Endodermal cell (in vitro differentiated cells): ENCODE data around the gene OR8D4. TPM values are rescaled to one million over a fixed set of nuclear protein-coding genes. Genes with fewer than 3 reads are reported as not detected.

Experiments used
- DNase-seq: peaks from one replicate; pipeline ENCODE4 v3.0.0-alpha.2; 2017
- H3K27ac ChIP-seq: 2 replicates; pipeline ENCODE4 v1.5.1; 2013; ENCODE audit warnings: mild to moderate bottlenecking, low read depth, low read length, moderate library complexity
- H3K27me3 ChIP-seq: 2 replicates; pipeline ENCODE4 v1.6.1; 2013; ENCODE audit warnings: mild to moderate bottlenecking, low read length, moderate library complexity; ENCODE audit not compliant: insufficient read depth, control insufficient read depth, poor library complexity, severe bottlenecking
- H3K36me3 ChIP-seq: 2 replicates; pipeline ENCODE4 v1.7.0; 2013; ENCODE audit warnings: mild to moderate bottlenecking, low read length, moderate library complexity; ENCODE audit not compliant: control insufficient read depth, insufficient read depth
- H3K4me1 ChIP-seq: one replicate; pipeline ENCODE4 v1.7.0; 2013; ENCODE audit warnings: low read length; ENCODE audit not compliant: control insufficient read depth, insufficient read depth
- H3K4me3 ChIP-seq: 2 replicates; pipeline ENCODE4 v1.5.1; 2013; ENCODE audit warnings: mild to moderate bottlenecking, low read length, moderate library complexity
- H3K9ac ChIP-seq: 2 replicates; pipeline ENCODE4 v1.6.1; 2013; ENCODE audit warnings: mild to moderate bottlenecking, low read length, moderate library complexity; ENCODE audit not compliant: poor library complexity, severe bottlenecking; ENCODE audit errors: extremely low read depth
- H3K9me3 ChIP-seq: 2 replicates; pipeline ENCODE4 v1.6.1; 2013; ENCODE audit warnings: mild to moderate bottlenecking, low read length, moderate library complexity; ENCODE audit not compliant: control insufficient read depth
- H3K27ac Mint-ChIP-seq: 2 replicates; pipeline ENCODE4 v1.8.0; 2020; ENCODE audit warnings: mixed read lengths
- H3K27me3 Mint-ChIP-seq: 2 replicates; pipeline ENCODE4 v1.8.0; 2021; ENCODE audit warnings: mild to moderate bottlenecking, mixed read lengths; ENCODE audit not compliant: insufficient read depth
- H3K36me3 Mint-ChIP-seq: 2 replicates; pipeline ENCODE4 v1.8.0; 2020; ENCODE audit warnings: low read depth, mixed read lengths
- H3K4me1 Mint-ChIP-seq: 2 replicates; pipeline ENCODE4 v1.8.0; 2020; ENCODE audit warnings: mixed read lengths
- H3K4me3 Mint-ChIP-seq: 2 replicates; pipeline ENCODE4 v1.8.0; 2020; ENCODE audit warnings: mild to moderate bottlenecking, moderate library complexity, mixed read lengths
- H3K9me3 Mint-ChIP-seq: 2 replicates; pipeline ENCODE4 v1.8.0; 2020; ENCODE audit warnings: mild to moderate bottlenecking, mixed read lengths
- WGBS, 2 experiments: methylation state at CpG; one replicate each; pipeline versions ENCODE4 v1.1.5 to v1.1.7; 2013; ENCODE audit warnings: missing lambda C conversion rate in 2 of 2, mixed read lengths in 1 of 2; ENCODE audit not compliant: insufficient coverage in 1 of 2, insufficient read length in 1 of 2; 5-methylcytosine and 5-hydroxymethylcytosine counted together
- total RNA-seq, 2 donors: library from RNA; stranded (reverse); fragmentation: NEBNext Ultra II Directional in 1 of 2; extraction: Animal tissue kit (Norgen Biotek cat#: 25700) in 1 of 2; gene quantifications; 2 replicates in 1 of 2; 3 replicates in 1 of 2; pipeline ENCODE4 v1.2.1, GENCODE V29; 2021
- TF ChIP-seq, protein P1 (sequence below): fragments of 200-600 bp; sonication (generic); conservative IDR thresholded peaks from 2 replicates; pipeline ENCODE4 v1.5.0; 2021; ENCODE audit warnings: antibody characterized with exemption, mild to moderate bottlenecking

The OR8D4 gene
- total RNA-seq, 2 donors from 2014 or later = 0.13 TPM; not detected in 1

DNA sequence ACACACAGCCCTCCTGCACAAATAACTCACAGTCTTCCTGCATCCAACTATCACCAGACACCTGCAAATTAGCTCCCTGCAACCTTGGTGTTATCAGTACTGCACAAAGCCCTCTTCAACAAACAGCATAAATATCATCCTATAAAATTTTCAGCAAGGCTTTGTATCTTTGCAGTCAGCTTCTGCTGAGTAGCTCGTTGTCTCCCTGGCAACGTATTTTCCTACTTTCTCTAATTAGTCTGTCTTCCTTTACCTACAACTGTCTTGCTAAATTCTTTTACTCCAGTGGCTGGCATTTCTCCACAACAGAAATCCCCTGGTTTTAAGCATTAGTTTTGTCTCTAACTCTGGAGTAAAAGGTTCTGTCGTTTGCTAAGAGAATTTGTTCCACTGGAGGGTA lies 3.9 kb downstream of the OR8D4 start:
- Histone ChIP-seq H3K36me3 (no peaks in the 10 kb centered on the region), H3K9me3 (no peaks in the 10 kb centered on the region), H3K4me3 (no peak overlapping the region), H3K27me3 (no peaks in the 10 kb centered on the region), H3K4me1 (no peaks in the 10 kb centered on the region), H3K27ac (no peak overlapping the region), H3K9ac (no peak overlapping the region)
- no peaks in the 10 kb centered on the region for H3K36me3 Mint-ChIP-seq
- TF ChIP-seq, protein P1, sequence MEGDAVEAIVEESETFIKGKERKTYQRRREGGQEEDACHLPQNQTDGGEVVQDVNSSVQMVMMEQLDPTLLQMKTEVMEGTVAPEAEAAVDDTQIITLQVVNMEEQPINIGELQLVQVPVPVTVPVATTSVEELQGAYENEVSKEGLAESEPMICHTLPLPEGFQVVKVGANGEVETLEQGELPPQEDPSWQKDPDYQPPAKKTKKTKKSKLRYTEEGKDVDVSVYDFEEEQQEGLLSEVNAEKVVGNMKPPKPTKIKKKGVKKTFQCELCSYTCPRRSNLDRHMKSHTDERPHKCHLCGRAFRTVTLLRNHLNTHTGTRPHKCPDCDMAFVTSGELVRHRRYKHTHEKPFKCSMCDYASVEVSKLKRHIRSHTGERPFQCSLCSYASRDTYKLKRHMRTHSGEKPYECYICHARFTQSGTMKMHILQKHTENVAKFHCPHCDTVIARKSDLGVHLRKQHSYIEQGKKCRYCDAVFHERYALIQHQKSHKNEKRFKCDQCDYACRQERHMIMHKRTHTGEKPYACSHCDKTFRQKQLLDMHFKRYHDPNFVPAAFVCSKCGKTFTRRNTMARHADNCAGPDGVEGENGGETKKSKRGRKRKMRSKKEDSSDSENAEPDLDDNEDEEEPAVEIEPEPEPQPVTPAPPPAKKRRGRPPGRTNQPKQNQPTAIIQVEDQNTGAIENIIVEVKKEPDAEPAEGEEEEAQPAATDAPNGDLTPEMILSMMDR = no peak
- no peak for DNase-seq
- no peak overlapping the region for H3K4me3 Mint-ChIP-seq
- peaks cover 18% of the 10 kb centered on the region for H3K4me1 Mint-ChIP-seq
- 89 to 94% methylated on average over 2 to 3 of the region's 3 CpGs for WGBS, 2 experiments
- no peaks in the 10 kb centered on the region for H3K27me3 Mint-ChIP-seq
- H3K27ac Mint-ChIP-seq = no peak overlapping the region
- H3K9me3 Mint-ChIP-seq = no peaks in the 10 kb centered on the region

DNA sequence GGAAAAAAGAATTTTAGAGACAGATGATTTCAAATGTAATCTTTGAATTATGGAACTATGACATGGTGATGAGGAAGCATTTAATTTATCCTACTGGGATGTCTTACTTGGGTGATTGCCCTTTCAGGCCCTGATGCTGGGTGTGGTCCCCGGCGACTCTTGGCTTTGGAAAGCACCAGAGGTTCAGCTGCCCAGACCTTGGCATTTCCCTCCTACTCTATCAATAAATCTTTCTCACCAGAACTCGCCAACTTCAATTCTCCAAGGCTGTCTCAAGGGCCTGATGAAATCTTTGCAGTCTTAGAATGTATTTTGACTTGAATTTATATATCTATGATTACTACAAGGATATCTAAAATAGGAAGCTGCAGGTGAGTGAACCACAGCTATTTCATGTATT lies 19.0 kb downstream of the OR8D4 start:
- Histone ChIP-seq H3K4me3 (no peak overlapping the region), H3K27me3 (no peaks in the 10 kb centered on the region), H3K9ac (no peak overlapping the region), H3K4me1 (no peaks in the 10 kb centered on the region), H3K9me3 (no peaks in the 10 kb centered on the region), H3K36me3 (no peaks in the 10 kb centered on the region), H3K27ac (no peak overlapping the region)
- TF ChIP-seq, protein P1 = no peak
- Mint-ChIP-seq H3K4me3 (no peak overlapping the region), H3K36me3 (no peaks in the 10 kb centered on the region), H3K4me1 (no peaks in the 10 kb centered on the region), H3K27me3 (no peaks in the 10 kb centered on the region), H3K9me3 (peaks cover under 1% of the 10 kb centered on the region), H3K27ac (no peak overlapping the region)
- no peak for DNase-seq
- WGBS, 2 experiments = 95% methylated on average over 3 of the region's 3 CpGs; no CpG with 5 or more reads in 1 of the 2 experiments

- TF ChIP-seq, protein P1 = no peak
- H3K27me3 ChIP-seq = no peaks in the 10 kb centered on the region
- H3K4me3 ChIP-seq = no peak overlapping the region
- H3K27ac ChIP-seq = no peak overlapping the region
- no peak for DNase-seq
- Mint-ChIP-seq H3K9me3 (no peaks in the 10 kb centered on the region), H3K4me1 (no peaks in the 10 kb centered on the region), H3K4me3 (no peak overlapping the region), H3K36me3 (no peaks in the 10 kb centered on the region), H3K27me3 (no peaks in the 10 kb centered on the region), H3K27ac (no peak overlapping the region)
- H3K9me3 ChIP-seq = no peaks in the 10 kb centered on the region
- H3K36me3 ChIP-seq = no peaks in the 10 kb centered on the region
- no CpG with 5 or more reads among the region's 1 CpG for WGBS, 2 experiments
- no peak overlapping the region for H3K9ac ChIP-seq
- no peaks in the 10 kb centered on the region for H3K4me1 ChIP-seq
Observed at GRCh38 chr11:123924027-123924426, 22.1 kb downstream of the OR8D4 start.
